CD4-positive, alpha-beta T cell treated with Interleukin-15 for 1 hour (primary cell): Measurements from ENCODE around the gene HNF1A.

ENCODE experiments used
- DNase-seq: peaks from one replicate; pipeline ENCODE4 v3.0.0-alpha.2; 2020

The HNF1A gene

GRCh38 chr12:120990487-120991055 lies 12.2 kb downstream of the HNF1A start:
- DNase-seq: no peak

- no peak for DNase-seq
These were observed 13.6 kb downstream of the HNF1A start for GRCh38 chr12:120991965-120992364.

GRCh38 chr12:120992989-120993388 lies 14.6 kb downstream of the HNF1A start:
- DNase-seq: no peak

GRCh38 chr12:120993496-120993895 lies 15.2 kb downstream of the HNF1A start:
- no peak for DNase-seq

- no peak for DNase-seq
These were observed 15.7 kb downstream of the HNF1A start for GRCh38 chr12:120994059-120994458.

- no peak for DNase-seq
These were observed 16.4 kb downstream of the HNF1A start for GRCh38 chr12:120994589-120995337.

- DNase-seq: no peak
These were observed 17.9 kb downstream of the HNF1A start for GRCh38 chr12:120996133-120996746.

GRCh38 chr12:120997448-120997847 lies 19.1 kb downstream of the HNF1A start:
- DNase-seq: no peak

- no peak for DNase-seq
These were observed 20.1 kb downstream of the HNF1A start for GRCh38 chr12:120998435-120998834.

GRCh38 chr12:120999191-121000120 lies 21.1 kb downstream of the HNF1A start:
- DNase-seq: no peak

- no peak for DNase-seq
These were observed 22.2 kb downstream of the HNF1A start for GRCh38 chr12:121000530-121000929.

GRCh38 chr12:121001060-121001459 lies 22.7 kb downstream of the HNF1A start:
- DNase-seq: no peak

GRCh38 chr12:121001841-121002483 lies 23.6 kb downstream of the HNF1A start:
- no peak for DNase-seq

GRCh38 chr12:121003650-121004049 lies 25.3 kb downstream of the HNF1A start:
- DNase-seq: no peak

GRCh38 chr12:121004253-121004815 lies 26.0 kb downstream of the HNF1A start:
- DNase-seq: no peak

GRCh38 chr12:121005346-121005815 lies 27.0 kb downstream of the HNF1A start:
- peak; percentile 33 for DNase-seq

- no peak for DNase-seq
These were observed 30.2 kb downstream of the HNF1A start for GRCh38 chr12:121008347-121009098.

- DNase-seq: no peak
These were observed 31.4 kb downstream of the HNF1A start for GRCh38 chr12:121009741-121010140.

GRCh38 chr12:121010860-121011259 lies 32.5 kb downstream of the HNF1A start:
- DNase-seq: no peak

GRCh38 chr12:121011820-121012219 lies 33.5 kb downstream of the HNF1A start:
- no peak for DNase-seq

GRCh38 chr12:121013715-121014114 lies 35.4 kb downstream of the HNF1A start:
- no peak for DNase-seq
